ENCODE measurements around the gene FAM228B.

- no peak for TF ChIP-seq CTCF (IDR thresholded peaks at IDR 0.05; ENCODE audit: insufficient read depth, low read depth, low read length)
- no peak for TF ChIP-seq EZH2 (IDR thresholded peaks at IDR 0.05; ENCODE audit: insufficient read depth, low read length)
Measured at GRCh38 chr2:24125956-24126355, 2.7 kb downstream of the FAM228B start.
